Right atrium auricular region (tissue), 2 donors: ENCODE results near the gene SGSH. TPM values are rescaled to one million over a fixed set of nuclear protein-coding genes. Genes with fewer than 3 reads are reported as not detected.

Source experiments
- DNase-seq: peaks from one replicate; pipeline ENCODE4 v3.0.0-alpha.2; 2019; ENCODE audit warnings: low spot score
- H3K27ac ChIP-seq, 2 donors: fragments of 200-600 bp; sonication (generic); 1 replicate in 1 of 2; 2 replicates in 1 of 2; pipeline ENCODE4 v1.5.1; 2016 to 2019
- H3K27me3 ChIP-seq, 2 donors: fragments of 200-600 bp; sonication (generic); one replicate each; pipeline versions ENCODE4 v1.5.1 to v1.6.0; 2017 to 2019
- H3K36me3 ChIP-seq: fragments of 200-600 bp; sonication (generic); one replicate; pipeline ENCODE4 v1.5.1; 2016
- H3K4me1 ChIP-seq, 2 donors: fragments of 200-600 bp; sonication (generic); one replicate each; pipeline versions ENCODE4 v1.5.1 to v1.6.0; 2017 to 2019
- H3K4me3 ChIP-seq, 2 donors: fragments of 200-600 bp; sonication (generic); 1 replicate in 1 of 2; 2 replicates in 1 of 2; pipeline ENCODE4 v1.5.1; 2017 to 2019; ENCODE audit warnings: mild to moderate bottlenecking in 1 of 2, moderate library complexity in 1 of 2
- H3K9me3 ChIP-seq, 2 donors: fragments of 200-600 bp; sonication (generic); one replicate each; pipeline ENCODE4 v1.5.1; 2019
- total RNA-seq, 2 donors: library from RNA; depleted of rRNA; stranded (reverse); fragments of >200 nt; gene quantifications; one replicate each; pipeline ENCODE4 v1.1.0, GENCODE V29; 2016
- TF ChIP-seq, protein P1 (sequence below), 2 donors: fragments of 200-600 bp; sonication (generic); IDR thresholded peaks; one replicate each; pipeline ENCODE4 v1.5.1; 2019; ENCODE audit warnings: antibody characterized with exemption in 2 of 2

The SGSH gene
- total RNA-seq, 2 donors from 2014 or later, result 10.6 to 13.7 TPM

DNA sequence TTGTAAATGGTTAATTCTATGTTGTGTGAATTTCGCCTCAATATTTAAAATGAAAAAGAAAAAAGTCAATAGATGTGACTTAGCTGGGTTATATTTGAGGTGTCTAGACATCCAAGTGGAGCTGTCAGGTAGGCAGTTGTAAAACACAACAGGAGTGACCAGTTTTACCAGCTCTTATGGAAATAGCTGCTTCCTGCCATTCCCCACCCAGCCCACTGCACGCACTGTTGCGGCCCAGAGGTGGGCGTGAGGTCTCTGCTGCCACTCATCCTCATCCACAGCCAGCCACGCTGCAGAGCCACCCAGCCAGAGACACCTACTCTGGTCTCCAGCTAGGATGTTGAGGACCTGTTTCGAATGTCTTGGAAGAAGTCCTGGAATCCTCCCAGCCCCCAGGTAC lies 53.7 kb downstream of the SGSH start:
- no peak for DNase-seq
- TF ChIP-seq, protein P1, sequence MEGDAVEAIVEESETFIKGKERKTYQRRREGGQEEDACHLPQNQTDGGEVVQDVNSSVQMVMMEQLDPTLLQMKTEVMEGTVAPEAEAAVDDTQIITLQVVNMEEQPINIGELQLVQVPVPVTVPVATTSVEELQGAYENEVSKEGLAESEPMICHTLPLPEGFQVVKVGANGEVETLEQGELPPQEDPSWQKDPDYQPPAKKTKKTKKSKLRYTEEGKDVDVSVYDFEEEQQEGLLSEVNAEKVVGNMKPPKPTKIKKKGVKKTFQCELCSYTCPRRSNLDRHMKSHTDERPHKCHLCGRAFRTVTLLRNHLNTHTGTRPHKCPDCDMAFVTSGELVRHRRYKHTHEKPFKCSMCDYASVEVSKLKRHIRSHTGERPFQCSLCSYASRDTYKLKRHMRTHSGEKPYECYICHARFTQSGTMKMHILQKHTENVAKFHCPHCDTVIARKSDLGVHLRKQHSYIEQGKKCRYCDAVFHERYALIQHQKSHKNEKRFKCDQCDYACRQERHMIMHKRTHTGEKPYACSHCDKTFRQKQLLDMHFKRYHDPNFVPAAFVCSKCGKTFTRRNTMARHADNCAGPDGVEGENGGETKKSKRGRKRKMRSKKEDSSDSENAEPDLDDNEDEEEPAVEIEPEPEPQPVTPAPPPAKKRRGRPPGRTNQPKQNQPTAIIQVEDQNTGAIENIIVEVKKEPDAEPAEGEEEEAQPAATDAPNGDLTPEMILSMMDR (IDR thresholded peaks at IDR 0.05), result no peak
- Histone ChIP-seq H3K9me3 (no peaks in the 10 kb centered on the region), H3K27me3 (no peaks in the 10 kb centered on the region), H3K4me1 (no peaks in the 10 kb centered on the region), H3K4me3 (no peak overlapping the region), H3K27ac (no peak overlapping the region), H3K36me3 (no peaks in the 10 kb centered on the region)

DNA sequence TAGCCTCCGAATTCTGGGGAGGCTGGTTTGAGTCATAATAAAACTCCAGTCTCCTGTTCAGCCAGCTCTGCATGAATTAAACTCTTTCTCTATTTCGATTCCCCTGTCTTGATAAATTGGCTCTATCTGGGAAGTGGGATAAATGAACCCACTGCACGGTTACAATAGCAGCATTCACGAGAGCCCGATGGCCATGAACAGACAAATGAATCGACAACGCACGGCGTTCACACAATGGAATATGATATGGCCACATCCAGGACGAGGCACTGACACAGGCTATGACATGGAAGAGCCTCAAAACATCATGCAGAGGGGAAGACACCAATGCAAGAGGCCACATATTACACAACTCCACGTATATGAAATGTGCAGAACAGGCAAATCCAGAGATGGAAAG lies 55.9 kb downstream of the SGSH start:
- TF ChIP-seq, protein P1 (IDR thresholded peaks at IDR 0.05), result no peak

DNA sequence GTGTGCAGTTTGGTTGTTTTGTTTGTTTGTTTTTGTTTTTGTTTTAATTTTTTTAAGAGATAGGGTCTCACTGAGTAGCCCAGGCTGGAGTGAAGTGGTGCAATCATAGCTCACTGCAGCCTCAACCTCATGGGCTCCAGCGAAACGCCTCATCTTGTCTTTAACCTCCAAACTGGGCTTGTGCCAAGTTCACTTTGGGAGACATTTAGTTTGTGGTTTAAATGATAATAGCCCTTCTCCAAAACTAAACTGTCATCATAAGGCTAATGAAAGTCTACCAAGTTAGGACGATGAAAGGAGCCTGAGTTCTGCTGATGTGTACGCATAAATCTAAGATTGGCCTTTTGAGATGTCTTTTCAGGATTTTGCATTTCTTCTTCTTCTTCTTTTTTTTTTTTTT lies 56.8 kb downstream of the SGSH start:
- TF ChIP-seq, protein P1 (IDR thresholded peaks at IDR 0.05), result no peak

More for the DNA sequence above, 55.9 kb downstream of the SGSH start:
- Histone ChIP-seq H3K4me3 (no peak overlapping the region), H3K36me3 (no peaks in the 10 kb centered on the region), H3K27ac (no peak overlapping the region), H3K9me3 (no peaks in the 10 kb centered on the region), H3K4me1 (no peaks in the 10 kb centered on the region), H3K27me3 (no peaks in the 10 kb centered on the region)
- no peak for DNase-seq

DNA sequence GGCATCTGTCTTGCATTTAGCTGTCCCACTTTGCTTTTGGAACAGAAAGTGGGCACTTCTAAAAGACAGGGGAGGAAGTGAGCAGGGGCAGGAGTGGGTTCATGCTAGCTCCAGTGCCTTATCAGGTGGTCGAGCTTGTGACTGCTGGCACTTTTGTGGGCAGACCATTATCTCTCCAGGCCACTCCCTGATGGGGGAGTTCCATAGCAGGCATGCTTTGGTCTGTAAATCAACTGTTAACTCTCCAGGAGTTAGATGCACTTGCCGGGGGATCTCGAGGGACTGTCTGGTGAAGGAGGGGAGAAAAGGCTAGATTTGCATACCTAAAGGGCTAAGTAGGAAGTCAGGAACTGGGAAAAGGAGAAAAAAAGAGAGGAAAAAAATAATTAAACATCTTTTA lies 59.6 kb downstream of the SGSH start:
- no peaks in the 10 kb centered on the region for H3K9me3 ChIP-seq
- no peaks in the 10 kb centered on the region for H3K36me3 ChIP-seq
- TF ChIP-seq, protein P1 (IDR thresholded peaks at IDR 0.05), result no peak
- no peaks in the 10 kb centered on the region for H3K27me3 ChIP-seq
- H3K4me3 ChIP-seq, result no peak overlapping the region
- no peak for DNase-seq
- no peak overlapping the region for H3K27ac ChIP-seq
- H3K4me1 ChIP-seq, result no peaks in the 10 kb centered on the region

More for the DNA sequence above, 56.8 kb downstream of the SGSH start:
- Histone ChIP-seq H3K9me3 (no peaks in the 10 kb centered on the region), H3K36me3 (no peaks in the 10 kb centered on the region), H3K4me1 (no peaks in the 10 kb centered on the region), H3K27ac (no peak overlapping the region), H3K4me3 (no peak overlapping the region), H3K27me3 (no peaks in the 10 kb centered on the region)
- no peak for DNase-seq

Other genes with a start within 250 kb of the SGSH start
- 10 to 100 TPM in 1 of 2 donors, 1 to 10 TPM in 1; 9.8 to 19.4 TPM for gene TBC1D16, start 184.5 kb downstream of the SGSH start, total RNA-seq
- 1 to 10 TPM; 3.0 to 9.3 TPM for gene CCDC40, start 183.7 kb downstream of the SGSH start, total RNA-seq
- 10 to 100 TPM; 54.8 to 99.1 TPM for gene GAA, start 118.8 kb downstream of the SGSH start, total RNA-seq
- 10 to 100 TPM; 24.6 to 31.0 TPM for gene EIF4A3, start 73.2 kb downstream of the SGSH start, total RNA-seq
- gene CARD14, start 50.3 kb downstream of the SGSH start, total RNA-seq, result not detected
- gene SLC26A11, start 94 bp upstream of the SGSH start, total RNA-seq, result 1 to 10 TPM; 2.2 to 9.0 TPM
- gene RNF213, start 40.5 kb upstream of the SGSH start, total RNA-seq, result 10 to 100 TPM; 27.3 to 36.8 TPM
- 1 to 10 TPM; 3.8 to 4.9 TPM for gene ENDOV, start 194.8 kb upstream of the SGSH start, total RNA-seq